NCI-H1930 (cell line): ENCODE measurements around the gene PGLYRP3.

ENCODE experiments used
- DNase-seq, 2 experiments: peaks; one replicate each; lab custom pipeline; 2025; lab: John Stamatoyannopoulos, UW

Gene PGLYRP3

DNA sequence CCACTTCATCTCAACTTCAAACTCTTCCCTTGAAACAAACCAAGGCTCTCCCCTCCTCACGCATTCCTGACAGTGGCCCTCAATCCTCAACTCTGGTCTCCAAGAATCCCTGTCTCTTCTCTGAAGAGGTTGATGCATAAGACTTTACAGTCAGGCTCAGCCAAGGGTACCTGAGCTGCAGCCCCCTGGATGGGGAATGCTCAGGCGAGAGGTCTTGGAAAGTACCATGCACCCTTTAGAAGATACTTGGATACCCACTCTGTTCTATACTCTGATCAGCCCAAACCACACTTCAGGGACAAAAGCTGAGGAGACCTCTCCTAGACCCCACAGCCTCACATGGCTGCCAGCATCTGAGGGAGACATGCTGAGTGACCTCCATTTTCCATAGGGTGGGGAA lies 536 bp upstream of the PGLYRP3 start:
- no peak for DNase-seq

DNA sequence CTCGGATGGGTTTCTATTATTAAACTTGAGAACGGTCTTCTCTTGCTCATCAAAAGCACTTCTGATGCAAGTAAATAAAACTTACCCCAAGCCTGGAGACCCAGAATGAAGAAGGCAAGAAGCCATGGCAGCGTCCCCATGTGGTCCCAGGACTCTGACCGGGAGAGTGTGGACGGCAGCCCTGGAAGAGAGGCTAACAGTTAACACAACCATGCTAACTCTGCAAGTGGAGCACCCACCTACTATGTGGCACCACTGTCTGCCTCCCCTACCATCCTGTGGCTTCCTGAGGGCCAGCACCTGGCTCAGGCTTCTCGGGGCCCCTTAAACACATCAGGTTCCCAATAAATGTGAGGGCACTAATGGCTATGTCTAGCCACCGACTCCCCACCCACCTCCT lies 2.2 kb downstream of the PGLYRP3 start:
- DNase-seq = no peak

DNA sequence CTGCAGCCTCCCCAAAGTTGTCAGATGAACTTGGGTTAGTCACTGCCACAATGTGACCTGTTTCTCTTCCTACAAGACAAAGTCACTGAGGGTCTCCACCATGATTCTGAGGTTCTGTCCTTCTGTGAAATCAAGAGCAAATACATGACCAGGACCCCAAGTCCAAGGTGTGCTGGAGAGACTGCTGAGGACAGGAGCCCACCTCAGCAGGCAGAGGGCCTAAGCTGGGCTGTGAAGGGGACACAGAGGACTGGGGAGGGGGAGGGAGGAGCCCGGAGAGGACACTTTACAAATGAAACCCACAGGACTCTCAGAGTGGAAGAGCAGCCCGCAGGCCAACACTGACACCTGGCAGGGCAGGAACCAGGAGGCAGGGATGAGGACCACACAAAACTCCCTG lies 3.3 kb downstream of the PGLYRP3 start:
- DNase-seq = no peak

DNA sequence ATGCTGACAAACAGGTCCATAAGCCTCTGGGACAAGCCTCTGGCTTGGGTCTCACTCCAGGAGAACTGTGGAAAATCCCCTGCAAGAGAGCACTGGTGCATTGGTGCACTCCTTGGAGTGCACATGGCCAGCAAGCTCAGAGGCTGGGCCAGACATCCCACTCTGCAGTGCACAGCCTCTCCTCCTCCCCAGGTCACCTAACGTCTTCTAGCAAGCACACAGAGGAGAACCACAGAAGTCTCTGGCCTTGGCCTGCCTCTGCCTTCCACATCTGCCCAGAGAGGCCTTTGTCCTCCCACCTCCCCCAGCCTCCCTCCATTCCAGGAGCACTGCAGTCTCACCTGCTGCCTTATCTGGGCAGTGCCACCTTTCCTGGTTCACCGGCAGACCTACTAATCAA lies 4.2 kb downstream of the PGLYRP3 start:
- DNase-seq = no peak

DNA sequence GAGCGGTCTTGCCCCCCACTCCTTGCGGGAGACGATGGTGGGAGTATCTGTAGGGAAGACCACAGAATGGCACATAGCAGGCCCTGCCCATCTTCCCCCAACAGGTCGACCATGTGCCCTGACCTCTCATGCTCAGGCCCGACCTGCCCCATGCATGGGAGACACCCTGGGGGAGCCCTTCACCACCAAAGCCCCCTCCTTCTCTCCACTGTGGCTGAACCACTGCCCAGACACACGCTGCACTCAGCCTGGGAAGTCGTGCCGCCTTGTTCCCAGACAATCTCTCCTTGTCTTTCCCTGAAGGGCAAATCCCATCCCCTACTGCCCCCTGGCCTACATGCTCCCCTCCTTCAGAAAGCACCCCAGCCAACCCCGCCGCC lies 5.5 kb downstream of the PGLYRP3 start:
- no peak for DNase-seq

DNA sequence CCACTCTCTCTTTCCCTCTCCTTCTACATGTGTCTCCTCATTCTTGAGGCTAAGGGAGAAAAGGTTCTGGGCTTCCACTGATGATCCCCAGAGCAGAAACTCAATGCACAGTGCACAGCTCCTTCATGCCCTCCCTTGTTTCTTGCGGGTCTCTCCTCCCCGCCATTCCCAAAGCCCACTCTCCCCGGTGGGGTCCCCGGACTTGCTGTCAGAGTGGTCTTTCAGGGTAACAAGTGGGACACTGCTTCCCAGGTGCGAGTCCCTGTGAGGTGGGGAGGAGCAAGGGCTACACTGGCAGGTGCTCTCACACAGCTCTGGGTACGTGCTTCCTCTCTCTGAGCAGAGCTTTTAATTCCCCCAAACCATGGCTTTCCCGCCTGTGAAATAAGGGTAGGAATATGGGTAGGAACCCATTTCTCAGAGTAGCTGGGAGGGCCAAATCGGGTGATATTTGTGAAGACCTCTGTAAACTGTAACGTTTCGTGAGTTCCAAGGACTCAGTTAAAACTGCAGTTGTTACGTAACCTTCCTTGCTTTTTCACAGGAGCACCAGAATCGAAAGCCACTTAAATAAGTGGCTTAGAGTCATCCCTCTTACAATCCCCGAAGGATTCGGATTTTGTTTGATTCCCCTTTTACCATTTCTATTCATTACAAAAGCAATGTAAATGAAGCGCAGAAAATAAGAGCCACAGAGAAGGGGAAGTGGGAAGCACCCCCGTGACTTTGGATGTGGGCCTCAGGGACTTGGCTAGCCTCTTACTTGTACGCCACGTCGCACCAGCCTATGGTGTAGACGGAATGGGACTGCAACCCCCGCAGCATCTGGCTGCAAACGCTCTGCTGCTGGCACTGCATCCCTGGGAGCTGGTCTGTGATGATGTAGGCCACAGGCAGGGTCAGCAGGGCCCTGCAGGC lies 6.2 kb downstream of the PGLYRP3 start:
- no peak for DNase-seq

DNA sequence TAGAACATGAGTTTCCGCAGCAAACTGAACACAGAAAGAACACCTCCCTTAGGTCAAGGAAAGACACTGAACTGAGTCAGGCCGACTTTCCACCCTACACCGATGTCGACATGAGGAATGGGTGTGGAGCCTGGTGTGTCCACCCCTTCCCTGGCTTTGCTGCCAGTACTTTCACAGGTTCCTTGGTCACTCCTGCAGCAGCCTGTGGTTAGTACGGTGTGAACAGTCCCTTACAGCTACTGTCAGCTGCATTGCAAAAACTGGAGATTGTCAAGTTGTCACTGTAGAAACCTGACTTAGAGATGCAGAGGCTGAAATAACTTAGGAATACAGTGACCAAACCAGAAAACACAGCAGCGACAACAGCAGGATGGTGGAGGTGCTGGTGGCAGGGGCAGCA lies 7.1 kb downstream of the PGLYRP3 start:
- no peak for DNase-seq

DNA sequence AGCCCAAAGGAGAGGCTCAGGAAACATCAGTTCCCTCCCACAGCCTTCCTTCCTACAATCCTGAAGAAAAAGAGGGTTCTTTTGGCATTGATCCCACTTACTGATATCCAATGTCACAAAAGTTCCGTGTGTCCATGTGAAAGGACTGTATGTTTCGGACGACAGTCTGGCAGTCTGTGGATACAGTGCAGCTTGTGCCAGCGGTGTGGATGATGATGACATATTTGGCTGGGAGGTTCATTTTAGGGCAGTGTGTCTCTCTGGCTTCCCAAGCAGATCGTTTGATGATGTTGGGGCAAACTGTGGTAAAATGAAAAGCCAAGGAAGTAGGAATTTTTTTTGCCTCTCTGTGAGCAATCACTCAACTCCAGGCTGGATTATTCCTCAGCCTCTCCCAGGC lies 10.4 kb downstream of the PGLYRP3 start:
- DNase-seq = no peak

DNA sequence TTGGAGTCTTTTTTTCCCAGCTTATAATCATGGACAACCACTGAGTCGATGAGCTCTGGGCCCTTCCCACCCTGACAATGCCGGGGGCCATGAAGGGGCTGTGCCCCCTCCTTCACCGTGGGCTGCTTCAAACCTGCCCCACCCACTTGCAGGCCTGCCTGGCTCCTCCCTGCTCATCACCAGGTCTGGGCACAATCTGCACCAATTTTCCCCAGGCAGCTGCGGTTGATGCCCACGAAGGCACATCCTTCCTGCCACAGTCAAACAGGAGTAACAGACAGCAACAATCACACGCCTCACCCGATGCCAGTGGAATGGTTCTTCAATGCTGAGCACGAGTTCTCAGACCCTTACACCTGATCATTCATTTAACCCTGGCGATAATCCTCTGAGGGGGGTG lies 18.9 kb downstream of the PGLYRP3 start:
- DNase-seq = no peak

DNA sequence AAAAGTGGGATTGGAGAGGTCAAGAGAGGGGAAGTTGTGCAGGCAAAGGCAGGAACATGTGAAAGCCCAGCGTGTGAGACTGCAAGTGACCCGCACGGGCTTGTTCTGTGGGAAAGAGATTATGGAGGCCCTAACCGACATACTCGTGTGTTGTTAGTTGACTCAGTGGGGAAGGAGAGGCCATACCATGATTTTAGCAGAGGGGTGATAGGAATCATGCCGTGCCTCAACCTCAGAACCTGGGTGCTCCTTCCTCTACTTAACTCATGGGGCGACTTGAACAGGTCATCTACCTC lies 19.3 kb downstream of the PGLYRP3 start:
- no peak for DNase-seq

- no peak for DNase-seq
Measured at GRCh38 chr1:153292740-153293479, 19.8 kb downstream of the PGLYRP3 start.

- no peak for DNase-seq
Measured at GRCh38 chr1:153292185-153292584, 20.6 kb downstream of the PGLYRP3 start.

- no peak for DNase-seq
Measured at GRCh38 chr1:153291514-153291913, 21.2 kb downstream of the PGLYRP3 start.

GRCh38 chr1:153288634-153289275 lies 24.0 kb downstream of the PGLYRP3 start:
- DNase-seq = no peak

- DNase-seq = peak in 1 of 2 experiments; percentile 21
Measured at GRCh38 chr1:153277852-153278251, 34.9 kb downstream of the PGLYRP3 start.

GRCh38 chr1:153272186-153272585 lies 40.6 kb downstream of the PGLYRP3 start:
- DNase-seq = no peak

- no peak for DNase-seq
Measured at GRCh38 chr1:153271711-153272110, 41.0 kb downstream of the PGLYRP3 start.

DNA sequence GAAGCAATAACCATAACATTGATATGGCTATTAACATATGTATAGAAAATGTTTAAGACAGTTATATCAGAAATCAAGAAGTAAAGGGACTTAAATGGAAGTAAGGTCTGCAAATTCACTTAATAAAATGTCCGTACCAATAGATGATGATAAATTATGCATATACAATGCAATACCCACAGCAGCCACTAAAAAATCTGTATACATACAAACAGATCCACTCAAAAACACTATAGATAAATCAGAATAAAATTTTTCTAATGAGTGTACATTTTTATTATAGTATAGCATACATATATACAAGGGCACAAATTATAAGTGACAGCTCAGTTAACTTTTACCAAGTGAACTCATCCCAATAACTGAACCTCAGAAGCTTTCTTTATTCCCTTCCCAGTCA lies 47.3 kb downstream of the PGLYRP3 start:
- no peak for DNase-seq

DNA sequence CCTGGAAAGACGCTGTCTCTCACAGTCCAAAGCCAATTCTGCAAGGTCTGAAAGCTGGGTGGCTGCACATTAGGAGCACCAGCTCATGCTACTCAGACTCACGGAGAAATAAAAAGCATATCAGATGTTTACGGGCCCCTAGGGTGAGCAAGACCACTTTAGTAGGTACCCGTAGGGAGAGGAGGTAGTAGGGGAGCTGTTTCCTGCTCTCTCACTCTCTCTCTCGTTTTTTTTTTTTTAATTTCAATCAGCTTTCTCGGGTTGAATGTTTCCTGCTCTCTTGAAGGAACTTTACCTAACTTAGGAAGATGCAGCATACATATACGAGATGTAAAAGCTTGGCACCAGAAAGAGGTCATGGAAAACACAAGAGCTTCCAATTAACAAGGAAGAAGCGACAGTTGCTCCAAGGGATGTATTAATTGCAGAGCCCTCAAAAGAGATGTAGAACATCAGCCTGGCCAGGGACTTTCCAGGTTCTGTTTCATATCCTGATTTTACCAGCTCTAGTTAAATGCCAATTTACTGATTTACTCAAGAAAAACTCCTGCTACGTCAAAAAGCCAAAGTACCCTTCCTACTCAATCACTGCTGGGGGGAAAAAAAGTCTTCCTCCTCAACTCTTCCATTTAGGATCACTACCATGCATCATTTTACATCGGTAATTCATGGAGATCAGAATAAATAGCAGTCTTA lies 50.1 kb downstream of the PGLYRP3 start:
- no peak for DNase-seq

DNA sequence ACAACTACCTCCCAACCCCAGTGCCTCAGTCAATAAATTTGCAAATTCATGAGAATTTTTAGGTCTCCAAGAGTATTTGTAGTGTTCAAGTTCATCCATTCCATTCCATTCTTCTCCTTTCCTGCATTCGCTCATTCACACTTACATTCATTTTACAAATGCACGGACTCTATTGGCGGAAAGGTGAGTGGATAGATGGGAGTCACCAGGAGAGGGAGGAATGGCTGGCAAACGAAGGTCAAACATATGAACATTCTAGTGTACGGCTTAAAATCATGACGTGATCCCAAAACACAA lies 50.7 kb downstream of the PGLYRP3 start:
- DNase-seq = no peak

- no peak for DNase-seq
Measured at GRCh38 chr1:153261281-153262069, 51.3 kb downstream of the PGLYRP3 start.
